HG03520 (cell line): ENCODE measurements around the gene CACNA1G.

Experiments
- ATAC-seq: cut with Tn5 transposase; IDR thresholded peaks from one replicate; pipeline ENCODE4 v1.9.1; 2021; ENCODE audit warnings: mild to moderate bottlenecking, moderate library complexity; ENCODE audit not compliant: unreplicated experiment

The CACNA1G gene

GRCh38 chr17:50665838-50666237 is 105.3 kb downstream of the CACNA1G start:
- no peak for ATAC-seq

- ATAC-seq: no peak
Measured at GRCh38 chr17:50666316-50666715, 105.8 kb downstream of the CACNA1G start.

DNA sequence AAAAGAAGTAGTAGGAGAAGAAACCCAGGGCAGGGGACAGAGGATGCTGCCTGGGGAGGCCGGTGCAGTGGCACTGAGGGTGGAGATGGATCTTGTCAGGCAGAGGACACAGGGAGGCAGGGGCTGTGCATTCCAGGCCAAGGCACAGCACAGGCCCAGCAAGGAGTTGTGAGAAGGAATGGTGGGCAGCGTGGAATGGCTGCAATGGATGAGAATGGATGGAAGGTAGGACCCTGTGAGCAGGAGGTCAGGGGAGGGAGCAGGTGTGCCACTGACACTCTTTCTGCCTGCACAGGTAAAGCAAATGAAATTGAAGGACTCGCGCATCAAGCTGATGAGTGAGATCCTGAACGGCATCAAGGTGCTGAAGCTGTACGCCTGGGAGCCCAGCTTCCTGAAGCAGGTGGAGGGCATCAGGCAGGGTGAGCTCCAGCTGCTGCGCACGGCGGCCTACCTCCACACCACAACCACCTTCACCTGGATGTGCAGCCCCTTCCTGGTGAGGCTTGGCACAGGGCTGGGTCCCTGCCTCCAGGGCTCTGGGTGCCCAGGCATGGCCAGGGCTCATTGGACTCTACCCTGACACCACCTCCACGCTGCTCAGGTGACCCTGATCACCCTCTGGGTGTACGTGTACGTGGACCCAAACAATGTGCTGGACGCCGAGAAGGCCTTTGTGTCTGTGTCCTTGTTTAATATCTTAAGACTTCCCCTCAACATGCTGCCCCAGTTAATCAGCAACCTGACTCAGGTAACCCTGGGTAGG is 106.9 kb downstream of the CACNA1G start:
- no peak for ATAC-seq

DNA sequence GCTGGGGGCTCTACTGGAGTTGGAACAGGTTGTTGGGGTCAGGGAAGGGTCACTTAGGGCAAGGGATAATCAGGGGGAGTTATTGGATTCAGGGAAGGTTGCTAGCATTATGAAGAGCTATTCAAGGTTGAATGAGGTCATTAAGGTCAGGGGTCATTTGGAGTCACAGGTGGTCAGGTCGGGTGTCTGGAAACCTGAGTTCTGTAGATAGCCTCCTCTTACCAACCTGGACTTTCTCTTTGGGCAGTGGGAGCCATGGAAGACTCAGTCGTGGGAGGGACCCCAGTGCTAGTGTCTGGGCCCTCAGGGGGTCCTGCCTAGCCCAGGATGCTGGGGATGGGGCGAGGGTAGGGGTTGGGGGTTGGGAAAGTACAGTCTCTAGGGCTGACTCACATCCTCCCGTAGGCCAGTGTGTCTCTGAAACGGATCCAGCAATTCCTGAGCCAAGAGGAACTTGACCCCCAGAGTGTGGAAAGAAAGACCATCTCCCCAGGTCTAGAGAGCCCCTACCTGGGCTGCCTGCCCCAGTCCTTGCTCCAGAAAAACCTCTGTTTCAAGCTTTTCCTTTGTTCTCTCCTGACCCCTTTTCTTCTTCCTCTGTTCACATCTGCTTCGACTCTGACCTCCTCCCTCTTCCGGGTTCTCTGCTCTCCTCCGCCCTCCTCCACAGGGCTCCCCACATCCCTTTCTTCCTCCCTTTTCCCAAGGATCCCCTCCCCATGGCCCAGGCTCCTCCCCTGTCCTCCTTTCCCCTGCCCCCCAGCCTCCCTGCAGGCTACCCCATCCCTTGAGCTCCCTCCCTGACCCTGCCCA is 107.7 kb downstream of the CACNA1G start:
- ATAC-seq: no peak

DNA sequence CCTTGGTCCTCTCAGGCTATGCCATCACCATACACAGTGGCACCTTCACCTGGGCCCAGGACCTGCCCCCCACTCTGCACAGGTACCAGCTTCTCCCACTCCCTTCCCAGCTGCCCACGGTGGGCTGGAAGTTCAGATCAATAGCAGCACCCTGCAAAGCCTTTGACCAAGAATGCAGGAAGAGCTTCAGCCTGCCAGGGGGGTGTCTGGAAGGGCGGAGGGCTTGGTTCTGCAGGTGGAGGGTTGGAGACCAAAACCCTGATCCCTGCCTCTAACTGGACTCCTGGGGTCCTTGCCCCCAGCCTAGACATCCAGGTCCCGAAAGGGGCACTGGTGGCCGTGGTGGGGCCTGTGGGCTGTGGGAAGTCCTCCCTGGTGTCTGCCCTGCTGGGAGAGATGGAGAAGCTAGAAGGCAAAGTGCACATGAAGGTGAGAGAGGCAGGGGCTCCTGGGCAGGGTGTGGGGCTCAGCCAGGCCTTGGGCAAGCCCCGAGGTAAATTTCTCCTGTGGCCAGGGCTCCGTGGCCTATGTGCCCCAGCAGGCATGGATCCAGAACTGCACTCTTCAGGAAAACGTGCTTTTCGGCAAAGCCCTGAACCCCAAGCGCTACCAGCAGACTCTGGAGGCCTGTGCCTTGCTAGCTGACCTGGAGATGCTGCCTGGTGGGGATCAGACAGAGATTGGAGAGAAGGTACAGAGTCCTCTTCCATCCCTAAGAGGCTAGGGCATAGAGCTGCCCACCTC is 108.5 kb downstream of the CACNA1G start:
- ATAC-seq: no peak

- no peak for ATAC-seq
Measured at GRCh38 chr17:50672071-50672470, 111.6 kb downstream of the CACNA1G start.

DNA sequence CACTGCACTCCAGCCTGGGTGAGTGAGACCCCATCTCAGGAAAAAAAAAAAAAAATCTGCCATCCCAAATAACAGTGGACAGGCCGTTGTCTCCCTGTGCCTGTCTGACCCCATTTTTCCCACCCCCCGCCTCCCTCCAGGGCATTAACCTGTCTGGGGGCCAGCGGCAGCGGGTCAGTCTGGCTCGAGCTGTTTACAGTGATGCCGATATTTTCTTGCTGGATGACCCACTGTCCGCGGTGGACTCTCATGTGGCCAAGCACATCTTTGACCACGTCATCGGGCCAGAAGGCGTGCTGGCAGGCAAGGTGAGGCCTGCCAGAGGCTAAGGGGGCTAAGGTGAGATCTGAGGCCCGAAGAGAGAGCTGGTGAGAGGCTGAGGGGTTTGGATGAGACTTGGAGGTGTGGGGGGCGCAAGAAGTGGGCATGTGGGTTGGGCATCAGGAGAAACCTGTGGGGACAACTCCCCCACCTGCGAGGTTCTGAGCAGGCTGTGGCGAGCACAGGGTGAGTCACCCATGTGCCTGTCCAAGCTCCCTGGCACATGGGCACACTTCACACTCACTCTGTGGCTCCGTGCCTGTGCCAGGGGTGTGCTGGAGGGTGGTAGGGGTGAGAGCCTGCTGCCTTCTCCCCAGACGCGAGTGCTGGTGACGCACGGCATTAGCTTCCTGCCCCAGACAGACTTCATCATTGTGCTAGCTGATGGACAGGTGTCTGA is 112.5 kb downstream of the CACNA1G start:
- no peak for ATAC-seq

GRCh38 chr17:50675190-50675589 is 114.7 kb downstream of the CACNA1G start:
- no peak for ATAC-seq

- no peak for ATAC-seq
Measured at GRCh38 chr17:50675627-50676026, 115.1 kb downstream of the CACNA1G start.

DNA sequence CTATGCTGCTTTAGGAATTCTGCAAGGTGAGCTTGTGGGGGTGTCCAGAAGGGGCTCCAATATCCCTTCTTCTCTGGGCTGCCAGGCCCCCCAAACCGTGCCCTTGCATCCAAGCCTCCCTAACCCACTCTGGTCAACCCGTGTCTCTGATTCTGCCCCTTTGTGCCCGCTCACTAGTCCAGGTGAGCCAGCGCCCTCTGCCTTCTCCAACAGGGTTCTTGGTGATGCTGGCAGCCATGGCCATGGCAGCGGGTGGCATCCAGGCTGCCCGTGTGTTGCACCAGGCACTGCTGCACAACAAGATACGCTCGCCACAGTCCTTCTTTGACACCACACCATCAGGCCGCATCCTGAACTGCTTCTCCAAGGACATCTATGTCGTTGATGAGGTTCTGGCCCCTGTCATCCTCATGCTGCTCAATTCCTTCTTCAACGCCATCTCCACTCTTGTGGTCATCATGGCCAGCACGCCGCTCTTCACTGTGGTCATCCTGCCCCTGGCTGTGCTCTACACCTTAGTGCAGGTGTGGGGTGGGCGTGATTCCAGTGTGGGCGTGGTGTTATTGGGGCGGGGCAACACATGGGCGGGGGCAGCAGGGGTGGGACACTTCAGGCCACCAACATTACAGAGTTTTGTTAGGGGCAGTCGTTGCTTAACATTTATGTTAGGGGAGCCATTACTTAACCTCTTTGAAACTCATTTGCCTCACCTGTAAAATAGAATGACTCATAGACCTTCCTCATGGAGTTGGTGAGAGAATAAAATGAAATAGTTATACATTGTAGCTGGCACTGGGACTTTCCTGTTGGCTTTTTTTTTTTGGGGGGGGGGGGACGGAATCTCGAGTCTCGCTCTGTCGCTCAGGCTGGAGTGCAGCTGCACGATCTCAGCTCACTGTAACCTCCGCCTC is 115.8 kb downstream of the CACNA1G start:
- ATAC-seq: no peak
